Hematopoietic multipotent progenitor cell treated with erythropoietin and hydrocortisone succinate and interleukin-3 and kit ligand, for 8 days (in vitro differentiated cells): Measurements from ENCODE around the gene NREP.
A peak's percentile ranks its signal among the peaks of the same experiment; 100 is the strongest.

Source experiments
- DNase-seq: peaks from one replicate; pipeline ENCODE4 v3.0.0-alpha.2; 2015

The NREP gene, protein sequence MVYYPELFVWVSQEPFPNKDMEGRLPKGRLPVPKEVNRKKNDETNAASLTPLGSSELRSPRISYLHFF

DNA sequence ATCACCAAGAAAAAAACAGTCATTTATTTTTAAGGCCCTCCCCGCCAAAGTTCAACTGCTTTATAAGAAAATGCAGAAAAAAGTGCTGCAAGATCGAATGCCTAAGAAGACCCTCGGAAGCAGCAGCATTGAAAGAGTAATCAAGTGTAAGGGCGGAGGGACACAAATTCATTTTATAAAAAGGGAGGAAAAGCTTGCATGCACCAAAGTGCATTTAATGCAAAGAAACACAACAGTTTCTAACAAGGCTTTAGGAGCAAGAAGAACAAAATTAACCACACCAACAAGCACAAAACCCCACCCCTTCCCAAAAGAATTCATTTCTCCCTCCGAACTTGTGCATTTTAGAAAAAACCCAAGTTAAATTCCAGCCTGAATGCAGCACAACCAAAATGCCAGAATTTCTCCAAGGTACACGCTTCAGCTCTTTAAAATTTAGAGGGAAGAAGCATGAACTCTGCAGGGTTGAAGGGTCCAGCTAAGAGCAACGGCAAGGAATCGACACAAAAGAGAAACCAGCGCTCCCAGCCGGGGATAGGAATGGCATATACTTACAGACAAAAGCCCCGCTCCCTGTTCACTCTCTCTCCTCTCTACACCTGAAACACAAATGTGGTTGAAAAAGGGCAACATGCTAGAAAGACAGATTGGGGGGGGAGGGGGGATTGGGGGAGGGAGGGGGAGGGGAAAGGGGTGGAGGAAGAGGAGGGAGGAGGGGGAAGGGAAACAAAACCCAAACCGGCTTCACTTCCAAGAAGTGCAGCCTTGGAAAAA is at the start of gene NREP:
Gene NREP (minus strand): TSS at position 614 of the 774 bp plus-strand sequence. CDS start 1,422 bp downstream, outside the sequence.
- peak; percentile 30 for DNase-seq

- DNase-seq, result no peak
These were observed 49.8 kb upstream of the NREP start for GRCh38 chr5:111806753-111807152.

- no peak for DNase-seq
These were observed 49.2 kb upstream of the NREP start for GRCh38 chr5:111806156-111806555.

DNA sequence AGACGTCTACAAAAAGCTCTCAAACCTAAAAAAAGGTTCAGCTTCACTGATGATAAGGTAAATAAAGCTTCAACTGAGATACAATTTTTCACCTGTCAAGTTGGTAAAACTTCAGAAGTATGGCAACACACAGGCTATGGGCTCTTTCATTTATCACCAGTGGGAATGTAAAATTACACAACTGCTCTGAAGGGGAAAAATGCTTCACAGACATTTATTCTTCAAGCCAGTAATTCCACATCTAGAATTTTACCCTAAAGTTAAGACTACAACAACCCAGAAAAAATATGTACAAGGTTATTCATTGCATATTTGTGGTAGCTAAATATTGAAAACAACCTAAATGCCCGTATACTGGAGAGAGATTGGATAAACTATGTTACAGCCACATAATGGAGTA is 48.1 kb upstream of the NREP start:
- DNase-seq, result no peak

- no peak for DNase-seq
These were observed 43.4 kb upstream of the NREP start for GRCh38 chr5:111800351-111800750.

GRCh38 chr5:111795142-111795541 is 38.1 kb upstream of the NREP start:
- no peak for DNase-seq

GRCh38 chr5:111792471-111793058 is 35.6 kb upstream of the NREP start:
- no peak for DNase-seq

DNA sequence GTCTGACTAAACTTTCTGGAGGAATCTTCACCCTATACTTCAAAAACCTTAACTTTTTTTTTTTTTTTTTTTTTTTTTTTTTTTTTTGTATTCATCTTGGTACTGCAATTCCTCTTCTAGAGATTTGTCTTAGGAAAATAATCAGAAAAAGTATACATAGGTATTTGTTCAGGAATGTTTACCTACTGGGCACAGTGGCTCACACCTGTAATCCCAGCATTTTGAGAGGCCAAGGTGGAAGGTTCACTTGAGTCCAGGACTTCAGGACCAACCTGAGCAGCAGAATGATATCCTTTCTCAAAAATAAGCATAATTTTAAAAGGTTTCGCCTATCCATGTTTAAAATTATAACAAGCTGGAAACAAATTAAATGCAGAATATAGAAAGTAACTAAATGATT is 33.3 kb upstream of the NREP start:
- no peak for DNase-seq

DNA sequence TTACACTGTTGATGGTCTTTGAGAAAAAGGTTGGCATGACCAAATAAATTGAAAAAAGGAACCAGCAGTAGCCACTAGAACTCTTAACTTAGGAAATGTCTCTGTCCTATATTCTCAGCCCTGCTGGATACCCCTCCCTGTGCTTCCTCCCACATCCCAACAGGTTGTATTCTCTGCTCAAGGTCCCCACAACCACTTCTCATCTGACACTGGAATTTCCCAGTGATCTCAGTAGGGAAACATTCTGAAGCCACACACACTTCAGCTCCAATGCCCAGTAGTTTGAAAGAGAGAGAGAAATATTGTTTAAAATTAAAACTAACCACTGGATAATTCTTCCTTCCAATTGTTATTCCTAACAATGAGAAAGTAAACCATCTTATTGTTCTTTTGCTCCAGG is 30.0 kb upstream of the NREP start:
- DNase-seq, result no peak

GRCh38 chr5:111784491-111785181 is 27.6 kb upstream of the NREP start:
- no peak for DNase-seq

DNA sequence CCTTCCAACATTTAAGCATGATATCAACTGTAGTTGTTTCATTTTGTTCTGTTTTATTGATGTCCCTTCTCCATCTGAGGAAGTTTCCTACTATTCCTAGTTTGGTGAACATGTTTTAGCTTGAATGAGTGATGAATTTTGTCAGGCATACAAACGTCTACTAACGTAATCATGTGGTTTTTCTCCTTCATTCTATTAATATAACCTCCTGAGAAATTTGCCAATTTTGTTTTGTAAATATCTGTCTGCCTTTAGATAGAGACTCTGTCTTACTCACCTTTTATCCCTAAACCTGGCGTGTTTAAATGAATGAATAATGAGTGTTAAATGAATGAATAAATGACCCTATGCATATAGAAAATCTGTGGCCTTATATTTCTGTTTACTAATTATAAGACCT is 26.5 kb upstream of the NREP start:
- no peak for DNase-seq

- DNase-seq, result no peak
These were observed 25.2 kb upstream of the NREP start for GRCh38 chr5:111782216-111782615.

GRCh38 chr5:111781200-111781599 is 24.2 kb upstream of the NREP start:
- DNase-seq, result peak; percentile 41

- no peak for DNase-seq
These were observed 22.9 kb upstream of the NREP start for GRCh38 chr5:111779922-111780292.

DNA sequence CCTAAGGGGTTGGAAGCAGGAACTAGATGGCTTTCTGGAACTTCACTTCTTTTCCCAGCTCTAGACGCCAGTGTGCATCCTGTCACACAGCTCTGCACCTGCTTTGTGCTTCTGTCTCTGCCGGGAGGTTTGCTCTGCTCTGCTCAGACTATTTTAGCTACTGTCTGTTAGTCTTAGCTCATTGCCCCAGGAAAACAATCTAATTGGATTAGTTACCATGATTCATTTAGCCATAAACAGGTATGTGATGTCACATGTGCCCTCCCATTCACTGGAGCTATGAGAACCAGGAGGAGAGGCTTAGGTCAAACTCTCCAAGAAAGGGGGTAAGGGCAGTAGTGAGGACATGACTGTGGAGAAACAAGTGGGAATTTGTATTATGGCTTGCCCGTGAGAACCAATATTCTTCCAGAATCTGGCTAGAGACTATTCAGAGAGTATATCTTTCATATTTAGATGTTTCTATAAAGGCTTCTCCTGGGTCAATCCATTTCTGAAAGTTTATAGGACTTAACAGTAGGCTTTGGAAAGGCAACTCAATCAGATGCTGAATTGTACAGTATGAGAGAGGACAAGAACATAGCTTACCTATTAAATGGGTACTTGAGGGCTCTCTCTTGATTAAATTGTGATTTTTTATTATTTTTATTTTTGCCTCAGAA is 22.4 kb upstream of the NREP start:
- no peak for DNase-seq

DNA sequence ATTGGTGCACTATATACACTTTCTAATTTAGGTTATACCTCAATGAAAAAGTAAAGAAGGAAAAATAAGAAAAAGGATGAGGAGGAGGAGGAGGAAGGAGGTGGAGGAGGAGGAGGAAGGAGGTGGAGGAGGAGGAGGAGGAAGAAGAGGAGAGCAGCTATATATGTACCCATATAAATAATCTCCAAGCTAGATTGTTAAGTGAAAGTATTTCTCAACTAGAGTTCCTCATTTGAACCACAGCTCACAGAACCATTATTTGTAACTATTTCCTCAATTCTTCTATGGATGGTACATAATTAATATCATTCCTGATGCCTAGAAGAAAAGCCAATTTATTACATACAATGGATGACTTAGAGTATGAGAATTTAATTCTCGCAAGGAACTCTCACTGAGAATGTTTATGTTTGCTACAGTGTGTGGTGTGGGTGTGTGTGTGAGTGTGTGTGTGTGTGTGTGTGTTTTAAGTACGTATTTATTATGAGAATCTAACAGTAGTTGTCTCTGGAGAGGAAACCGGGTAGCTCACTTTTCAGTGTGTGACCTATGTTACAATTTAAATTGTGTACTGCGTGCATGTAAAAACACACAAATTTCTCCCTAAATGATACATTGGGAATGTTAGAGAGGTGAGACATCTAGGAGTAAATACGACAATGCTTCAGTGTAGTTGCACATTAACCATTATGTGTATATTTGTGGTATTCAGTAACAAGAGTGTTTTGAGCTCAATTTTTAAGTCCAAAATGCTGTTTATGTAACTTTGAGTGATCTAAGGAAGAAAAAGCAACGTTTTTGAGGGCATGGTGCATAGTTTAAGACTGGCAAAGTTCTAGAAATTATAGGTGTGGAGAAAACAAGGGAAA is 20.2 kb upstream of the NREP start:
- no peak for DNase-seq

GRCh38 chr5:111775224-111775623 is 18.2 kb upstream of the NREP start:
- peak; percentile 54 for DNase-seq

GRCh38 chr5:111774525-111774924 is 17.5 kb upstream of the NREP start:
- peak; percentile 86 for DNase-seq

- DNase-seq, result no peak
These were observed 15.6 kb upstream of the NREP start for GRCh38 chr5:111772456-111773122.

DNA sequence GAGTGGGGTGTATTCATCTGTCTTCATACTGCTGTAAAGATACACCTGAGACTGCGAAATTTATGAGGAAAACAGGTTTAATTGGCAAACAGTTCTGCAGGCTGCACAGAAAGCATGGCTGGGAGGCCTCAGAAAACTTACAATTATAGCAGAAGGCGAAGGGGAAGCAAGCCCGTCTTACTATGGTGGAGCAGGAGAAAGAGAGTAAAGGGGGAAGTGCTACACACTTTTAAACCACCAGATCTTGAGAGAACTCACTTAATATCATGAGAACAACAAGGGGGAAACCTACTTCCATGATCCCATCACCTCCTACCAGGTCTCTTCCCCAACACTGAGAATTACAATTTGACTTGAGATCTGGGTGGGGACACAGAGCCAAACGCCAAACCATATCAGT is 12.5 kb upstream of the NREP start:
- no peak for DNase-seq

DNA sequence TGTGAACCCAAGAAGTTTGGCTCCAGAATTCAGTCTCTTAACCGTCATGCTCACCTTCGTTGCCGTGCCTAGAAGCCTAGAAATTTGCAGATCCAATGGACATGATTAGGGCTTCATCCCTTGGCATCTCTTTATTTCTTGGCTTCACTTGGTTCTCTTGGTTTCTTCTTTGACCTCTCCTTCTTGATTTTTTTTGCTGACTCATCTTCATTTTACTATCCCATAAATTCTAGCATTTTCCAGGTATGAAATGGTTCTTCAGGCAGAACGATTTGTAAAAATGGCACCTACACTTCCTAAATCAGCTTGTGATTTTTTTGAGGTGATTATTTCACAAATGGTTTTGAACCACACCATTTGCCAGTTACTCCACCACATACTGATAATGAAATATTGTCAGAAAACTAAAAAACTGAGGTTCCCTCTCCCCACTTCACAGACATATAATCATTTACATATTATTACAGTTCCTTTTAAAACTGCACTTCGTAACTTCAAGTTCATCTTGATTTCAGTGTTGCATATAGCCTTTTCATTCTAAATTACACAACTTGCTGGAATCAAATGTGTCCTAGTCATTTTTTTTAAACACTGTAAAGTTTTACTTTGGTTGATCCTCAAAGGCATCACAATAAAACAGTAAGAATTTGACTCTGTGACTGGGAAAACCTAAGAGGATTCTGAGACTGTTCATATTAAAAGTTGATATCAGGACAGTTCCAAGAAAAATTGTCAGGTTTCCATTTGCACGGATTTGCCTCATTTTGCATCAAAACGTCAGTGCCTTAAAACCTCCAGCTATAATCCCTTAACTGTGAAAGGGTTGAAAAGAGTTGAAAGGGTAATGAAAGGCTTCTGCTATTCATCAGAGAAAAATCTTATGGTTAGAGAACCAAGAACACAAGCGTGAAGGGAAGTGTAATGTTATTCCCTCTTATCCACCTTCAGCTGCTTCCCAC is 8.9 kb upstream of the NREP start:
- no peak for DNase-seq
